Left lung (tissue), 10 donors: ENCODE results near the gene DOCK4. TPM values are rescaled to one million over a fixed set of nuclear protein-coding genes. Genes with fewer than 3 reads are reported as not detected.

Experiments used
- ATAC-seq: fragments of 200-7000 bp; cut with Tn5 transposase; one replicate; pipeline ENCODE4 v1.9.1; 2020; ENCODE audit warnings: moderate library complexity
- DNase-seq, 4 donors: peaks; one replicate each; pipeline ENCODE4 v3.0.0-alpha.2; 2013 to 2020
- H3K27ac ChIP-seq, 2 donors: fragments of 200-600 bp; sonication (generic) in 1 of 2; one replicate each; pipeline versions ENCODE4 v1.5.0 to v1.8.0; 2020 to 2021
- H3K27me3 ChIP-seq, 2 donors: fragments of 200-600 bp; sonication (generic) in 1 of 2; one replicate each; pipeline versions ENCODE4 v1.5.0 to v1.8.0; 2020 to 2021
- H3K36me3 ChIP-seq, 2 donors: fragments of 200-600 bp; sonication (generic) in 1 of 2; one replicate each; pipeline versions ENCODE4 v1.5.0 to v1.8.0; 2020 to 2021
- H3K4me1 ChIP-seq, 2 donors: fragments of 200-600 bp; one replicate each; pipeline ENCODE4 v1.8.0; 2021
- H3K4me3 ChIP-seq, 2 donors: fragments of 200-600 bp; sonication (generic) in 1 of 2; one replicate each; pipeline versions ENCODE4 v1.5.0 to v1.8.0; 2020 to 2021; ENCODE audit warnings: mild to moderate bottlenecking in 1 of 2
- H3K9me3 ChIP-seq, 2 donors: fragments of 200-600 bp; sonication (generic) in 1 of 2; one replicate each; pipeline versions ENCODE4 v1.5.0 to v1.8.0; 2020 to 2021
- intact Hi-C, 2 donors: fragments of 100-400 bp; cut with DNase I; formaldehyde crosslinking; loops; one replicate each; pipeline versions ENCODE4 v1.11.2 to v1.14.2; 2022
- polyA plus RNA-seq, 6 donors: library from polyadenylated mRNA; unstranded; fragments of 120-200 nt; gene quantifications; one replicate each; pipeline ENCODE4 v1.2.1, GENCODE V29; 2013; ENCODE audit not compliant: insufficient read length in 6 of 6
- total RNA-seq, 2 donors: library from RNA; stranded (reverse); fragmentation: NEBNext Ultra II Directional; extraction: Animal tissue kit (Norgen Biotek cat#: 25700); gene quantifications; one replicate each; pipeline ENCODE4 v1.2.1, GENCODE V29; 2021
- TF ChIP-seq, protein P1 (sequence below), 2 donors: fragments of 200-600 bp; sonication (generic) in 1 of 2; IDR thresholded peaks; one replicate each; pipeline versions ENCODE4 v1.5.0 to v1.8.0; 2021; ENCODE audit warnings: antibody characterized with exemption in 2 of 2
- donor health status: DM: no; HTN: yes; CAD: no.
- donor health status: DM: no; HTN: no; CAD: no.

The DOCK4 gene
- total and polyA plus RNA-seq, 8 donors: 38.9 to 64.3 (median 52.5) TPM

DNA sequence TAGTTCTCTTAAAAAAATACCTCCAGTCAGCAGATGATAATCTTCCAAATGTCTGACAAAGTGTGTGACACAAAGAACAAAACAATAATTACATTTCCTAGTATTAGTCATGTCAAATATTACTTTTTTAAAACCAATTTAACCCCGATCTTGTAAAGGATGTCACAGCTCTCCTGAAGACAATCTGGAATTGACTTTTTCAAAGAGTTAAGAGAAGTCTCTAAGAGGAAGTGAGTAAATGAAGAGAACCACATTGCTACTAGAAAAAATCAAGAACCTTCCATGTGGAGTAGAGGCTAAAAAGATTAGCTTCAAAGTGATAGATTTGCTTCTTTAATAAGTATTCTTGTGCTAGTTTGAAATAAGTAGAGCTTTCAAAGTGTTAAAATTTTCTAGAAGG lies 425.7 kb downstream of the DOCK4 start:
- no peak for ATAC-seq
- H3K27me3 ChIP-seq: no peaks in the 10 kb centered on the region
- peaks cover 0 to 12% of the 10 kb centered on the region in 2 donors for H3K9me3 ChIP-seq
- no peak for DNase-seq
- no peak overlapping the region for H3K27ac ChIP-seq
- intact Hi-C loops: no loop called here
- TF ChIP-seq, protein P1, sequence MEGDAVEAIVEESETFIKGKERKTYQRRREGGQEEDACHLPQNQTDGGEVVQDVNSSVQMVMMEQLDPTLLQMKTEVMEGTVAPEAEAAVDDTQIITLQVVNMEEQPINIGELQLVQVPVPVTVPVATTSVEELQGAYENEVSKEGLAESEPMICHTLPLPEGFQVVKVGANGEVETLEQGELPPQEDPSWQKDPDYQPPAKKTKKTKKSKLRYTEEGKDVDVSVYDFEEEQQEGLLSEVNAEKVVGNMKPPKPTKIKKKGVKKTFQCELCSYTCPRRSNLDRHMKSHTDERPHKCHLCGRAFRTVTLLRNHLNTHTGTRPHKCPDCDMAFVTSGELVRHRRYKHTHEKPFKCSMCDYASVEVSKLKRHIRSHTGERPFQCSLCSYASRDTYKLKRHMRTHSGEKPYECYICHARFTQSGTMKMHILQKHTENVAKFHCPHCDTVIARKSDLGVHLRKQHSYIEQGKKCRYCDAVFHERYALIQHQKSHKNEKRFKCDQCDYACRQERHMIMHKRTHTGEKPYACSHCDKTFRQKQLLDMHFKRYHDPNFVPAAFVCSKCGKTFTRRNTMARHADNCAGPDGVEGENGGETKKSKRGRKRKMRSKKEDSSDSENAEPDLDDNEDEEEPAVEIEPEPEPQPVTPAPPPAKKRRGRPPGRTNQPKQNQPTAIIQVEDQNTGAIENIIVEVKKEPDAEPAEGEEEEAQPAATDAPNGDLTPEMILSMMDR (IDR thresholded peaks at IDR 0.05): no peak
- H3K4me3 ChIP-seq: no peak overlapping the region
- no peaks in the 10 kb centered on the region for H3K4me1 ChIP-seq
- peaks cover 0 to 26% of the 10 kb centered on the region in 2 donors for H3K36me3 ChIP-seq

DNA sequence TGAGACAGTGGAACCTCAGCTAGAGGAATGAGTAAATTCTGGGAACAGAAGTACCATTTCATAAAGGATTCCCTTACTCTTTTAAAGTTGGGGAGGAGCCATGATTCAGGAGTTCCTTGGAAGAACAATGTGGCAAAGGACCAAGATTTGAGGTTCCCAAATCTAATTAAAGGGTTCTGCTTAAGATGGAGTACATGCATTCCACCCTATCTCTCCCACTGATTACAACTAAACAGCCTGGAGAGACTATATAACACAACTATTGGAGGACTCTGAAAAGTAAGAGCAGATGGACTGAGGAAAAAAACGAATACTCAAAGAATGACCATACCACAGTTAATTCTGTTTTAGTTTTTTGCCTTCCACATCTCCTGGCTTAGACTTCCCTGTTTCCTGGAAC lies 431.0 kb downstream of the DOCK4 start:
- peaks cover 0 to 12% of the 10 kb centered on the region in 2 donors for H3K9me3 ChIP-seq
- H3K4me3 ChIP-seq: no peak overlapping the region
- intact Hi-C loops: no loop called here
- no peaks in the 10 kb centered on the region for H3K27me3 ChIP-seq
- no peak for DNase-seq
- no peak for ATAC-seq
- peaks cover 0 to 41% of the 10 kb centered on the region in 2 donors for H3K36me3 ChIP-seq
- H3K27ac ChIP-seq: no peak overlapping the region
- no peaks in the 10 kb centered on the region for H3K4me1 ChIP-seq
- TF ChIP-seq, protein P1 (IDR thresholded peaks at IDR 0.05): no peak

DNA sequence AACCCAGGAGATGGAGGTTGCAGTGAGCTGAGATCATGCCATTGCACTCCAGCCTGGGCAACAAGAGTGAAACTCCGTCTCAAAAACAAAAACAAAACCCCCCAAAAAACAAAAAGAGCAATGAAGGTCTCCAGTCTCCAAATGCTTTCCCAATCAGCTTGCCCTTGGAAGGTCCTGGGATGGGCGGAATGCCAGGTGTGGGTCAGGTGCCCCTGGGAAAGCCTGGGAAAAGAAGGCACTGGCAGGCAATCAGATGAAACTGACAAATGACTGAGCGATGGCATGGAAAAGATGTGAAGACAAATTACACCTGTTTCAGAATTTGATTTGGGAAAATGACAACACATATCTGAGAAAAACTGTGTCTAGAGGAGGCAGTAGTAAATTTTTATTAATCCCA lies 433.5 kb downstream of the DOCK4 start:
- no peak for DNase-seq
- Histone ChIP-seq H3K4me3 (no peak overlapping the region), H3K27ac (no peak overlapping the region), H3K27me3 (no peaks in the 10 kb centered on the region), H3K36me3 (peaks cover 0 to 52% of the 10 kb centered on the region in 2 donors), H3K9me3 (peaks cover 0 to 12% of the 10 kb centered on the region in 2 donors), H3K4me1 (no peaks in the 10 kb centered on the region)
- TF ChIP-seq, protein P1 (IDR thresholded peaks at IDR 0.05): no peak
- intact Hi-C loops: no loop called here
- ATAC-seq: no peak

DNA sequence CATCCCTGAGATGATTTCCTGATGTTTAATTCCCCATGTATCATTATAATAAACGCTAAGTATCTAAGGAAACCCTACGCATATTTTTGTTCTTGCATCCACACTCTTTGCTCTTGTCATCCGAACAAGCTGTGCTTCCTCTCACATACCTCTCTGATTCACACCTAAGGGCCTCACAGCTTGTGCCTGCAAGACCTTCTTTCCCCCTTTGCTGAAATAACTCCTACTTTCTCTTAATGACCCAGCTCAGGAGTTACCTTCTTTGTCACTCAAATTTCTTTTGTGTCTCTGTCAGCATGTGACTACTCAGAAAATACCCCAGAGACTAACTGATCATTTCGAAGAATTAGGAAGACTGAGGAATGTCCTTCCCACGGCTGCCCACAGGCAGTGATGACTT lies 434.6 kb downstream of the DOCK4 start:
- TF ChIP-seq, protein P1 (IDR thresholded peaks at IDR 0.05): no peak
- H3K27ac ChIP-seq: no peak overlapping the region
- H3K4me1 ChIP-seq: no peaks in the 10 kb centered on the region
- peaks cover 0 to 1% of the 10 kb centered on the region in 2 donors for H3K9me3 ChIP-seq
- H3K36me3 ChIP-seq: peaks cover 0 to 41% of the 10 kb centered on the region in 2 donors
- no peak for DNase-seq
- intact Hi-C loops: no loop called here
- H3K27me3 ChIP-seq: no peaks in the 10 kb centered on the region
- no peak for ATAC-seq
- H3K4me3 ChIP-seq: no peak overlapping the region

DNA sequence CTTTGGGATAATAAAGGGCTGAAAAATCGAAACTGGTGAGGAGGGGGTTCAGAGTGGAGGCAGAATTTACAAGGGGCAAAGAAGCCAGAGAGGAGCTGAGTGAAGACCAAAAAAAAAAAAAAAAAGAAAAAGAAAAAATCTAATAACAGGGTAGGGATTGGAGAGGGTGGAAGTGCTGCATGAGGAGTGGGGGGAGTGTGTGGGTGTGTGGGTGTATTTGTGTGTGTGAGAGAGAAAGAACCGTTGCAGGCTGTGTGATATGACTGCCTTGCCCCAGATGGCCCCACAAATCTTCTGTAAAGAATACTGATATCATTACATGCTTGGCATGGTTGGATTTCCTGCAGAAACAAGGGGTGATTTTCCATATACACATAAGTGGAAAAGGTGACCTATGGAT lies 436.1 kb downstream of the DOCK4 start:
- TF ChIP-seq, protein P1 (IDR thresholded peaks at IDR 0.05): no peak
- ATAC-seq: no peak
- Histone ChIP-seq H3K27ac (no peak overlapping the region), H3K4me3 (no peak overlapping the region), H3K27me3 (no peaks in the 10 kb centered on the region), H3K36me3 (peaks cover 0 to 39% of the 10 kb centered on the region in 2 donors), H3K9me3 (no peaks in the 10 kb centered on the region), H3K4me1 (no peaks in the 10 kb centered on the region)
- no peak for DNase-seq
- intact Hi-C loops: no loop called here
